WTC11 (cell line): Measurements from ENCODE around the gene THAP9. TPM values are rescaled to one million over a fixed set of nuclear protein-coding genes. Genes with fewer than 3 reads are reported as not detected.
A peak's percentile ranks its signal among the peaks of the same experiment; 100 is the strongest.

Experiments
- ATF1 ChIP-seq: sonication (generic); formaldehyde crosslinking; IDR thresholded peaks from 2 replicates; pipeline ENCODE4 v1.8.1; 2023; ENCODE audit warnings: mild to moderate bottlenecking, moderate library complexity, missing genetic modification reagents
- CREM ChIP-seq: sonication (generic); formaldehyde crosslinking; IDR thresholded peaks from 2 replicates; pipeline ENCODE4 v1.8.1; 2022; ENCODE audit warnings: mild to moderate bottlenecking, missing genetic modification reagents, moderate library complexity
- FOXK1 ChIP-seq: sonication (generic); formaldehyde crosslinking; IDR thresholded peaks from 2 replicates; pipeline ENCODE4 v1.8.0; 2022; ENCODE audit warnings: mild to moderate bottlenecking, moderate library complexity, missing genetic modification reagents
- GABPB1 ChIP-seq: sonication (generic); formaldehyde crosslinking; IDR thresholded peaks from 2 replicates; pipeline ENCODE4 v1.8.1; 2023; ENCODE audit warnings: mild to moderate bottlenecking, missing genetic modification reagents
- MXD4 ChIP-seq: fragments of 250-450 bp; sonication (Bioruptor Pico); IDR thresholded peaks from 2 replicates; pipeline ENCODE4 v1.8.0; 2021; ENCODE audit warnings: mild to moderate bottlenecking, moderate library complexity, borderline replicate concordance
- NR1H2 ChIP-seq: sonication (generic); formaldehyde crosslinking; IDR thresholded peaks from 2 replicates; pipeline ENCODE4 v1.9.0; 2021; ENCODE audit warnings: mild to moderate bottlenecking, moderate library complexity, missing genetic modification reagents
- OVOL2 ChIP-seq: fragments of 250-450 bp; sonication (Bioruptor Pico); IDR thresholded peaks from 2 replicates; pipeline ENCODE4 v1.9.0; 2021; ENCODE audit warnings: mild to moderate bottlenecking, borderline replicate concordance
- PRRX2 ChIP-seq: fragments of 250-450 bp; sonication (Bioruptor Pico); IDR thresholded peaks from 2 replicates; pipeline ENCODE4 v1.8.0; 2021; ENCODE audit warnings: mild to moderate bottlenecking
- RELA ChIP-seq: sonication (generic); formaldehyde crosslinking; IDR thresholded peaks from 2 replicates; pipeline ENCODE4 v1.8.1; 2022; ENCODE audit warnings: missing genetic modification reagents, mild to moderate bottlenecking, borderline replicate concordance
- TEAD4 ChIP-seq: sonication (generic); formaldehyde crosslinking; IDR thresholded peaks from 2 replicates; pipeline ENCODE4 v1.8.0; 2022; ENCODE audit warnings: mild to moderate bottlenecking, missing genetic modification reagents
- ZNF219 ChIP-seq: sonication (generic); formaldehyde crosslinking; IDR thresholded peaks from 2 replicates; pipeline ENCODE4 v1.8.0; 2023; ENCODE audit warnings: missing genetic modification reagents, mild to moderate bottlenecking, borderline replicate concordance
- ZNF232 ChIP-seq: sonication (generic); formaldehyde crosslinking; IDR thresholded peaks from 2 replicates; pipeline ENCODE4 v1.8.0; 2022; ENCODE audit warnings: mild to moderate bottlenecking, missing genetic modification reagents
- total RNA-seq: library from RNA; stranded (reverse); gene quantifications from 3 replicates; pipeline ENCODE4 v1.2.3, GENCODE V29; 2021
- TF ChIP-seq, protein P1 (sequence below): sonication (generic); formaldehyde crosslinking; IDR thresholded peaks from 2 replicates; pipeline ENCODE4 v1.8.0; 2023; ENCODE audit warnings: mild to moderate bottlenecking, missing genetic modification reagents
- TF ChIP-seq, protein P2 (sequence below): sonication (generic); formaldehyde crosslinking; IDR thresholded peaks from 2 replicates; pipeline ENCODE4 v1.8.0; 2022; ENCODE audit warnings: mild to moderate bottlenecking, missing genetic modification reagents
- TF ChIP-seq, protein P3 (sequence below): sonication (generic); formaldehyde crosslinking; IDR thresholded peaks from 2 replicates; pipeline ENCODE4 v1.8.1; 2023; ENCODE audit warnings: mild to moderate bottlenecking, missing genetic modification reagents, moderate library complexity
- TF ChIP-seq, protein P4 (sequence below): fragments of 250-450 bp; sonication (Bioruptor Pico); IDR thresholded peaks from 2 replicates; pipeline ENCODE4 v1.8.0; 2021; ENCODE audit warnings: mild to moderate bottlenecking
- TF ChIP-seq, protein P5 (sequence below): sonication (generic); formaldehyde crosslinking; IDR thresholded peaks from 2 replicates; pipeline ENCODE4 v1.8.0; 2022; ENCODE audit warnings: mild to moderate bottlenecking, missing genetic modification reagents
- TF ChIP-seq, protein P6 (sequence below): sonication (generic); formaldehyde crosslinking; IDR thresholded peaks from 2 replicates; pipeline ENCODE4 v1.8.0; 2022; ENCODE audit warnings: mild to moderate bottlenecking, missing genetic modification reagents
- TF ChIP-seq, protein P7 (sequence below): sonication (generic); formaldehyde crosslinking; IDR thresholded peaks from 2 replicates; pipeline ENCODE4 v1.8.0; 2023; ENCODE audit warnings: missing genetic modification reagents
- TF ChIP-seq, protein P8 (sequence below): sonication (generic); formaldehyde crosslinking; IDR thresholded peaks from 2 replicates; pipeline ENCODE4 v1.8.1; 2022; ENCODE audit warnings: mild to moderate bottlenecking, moderate library complexity, missing genetic modification reagents

THAP9 gene
- total RNA-seq, 1 experiment from 2014 or later, result 17.7 TPM

DNA sequence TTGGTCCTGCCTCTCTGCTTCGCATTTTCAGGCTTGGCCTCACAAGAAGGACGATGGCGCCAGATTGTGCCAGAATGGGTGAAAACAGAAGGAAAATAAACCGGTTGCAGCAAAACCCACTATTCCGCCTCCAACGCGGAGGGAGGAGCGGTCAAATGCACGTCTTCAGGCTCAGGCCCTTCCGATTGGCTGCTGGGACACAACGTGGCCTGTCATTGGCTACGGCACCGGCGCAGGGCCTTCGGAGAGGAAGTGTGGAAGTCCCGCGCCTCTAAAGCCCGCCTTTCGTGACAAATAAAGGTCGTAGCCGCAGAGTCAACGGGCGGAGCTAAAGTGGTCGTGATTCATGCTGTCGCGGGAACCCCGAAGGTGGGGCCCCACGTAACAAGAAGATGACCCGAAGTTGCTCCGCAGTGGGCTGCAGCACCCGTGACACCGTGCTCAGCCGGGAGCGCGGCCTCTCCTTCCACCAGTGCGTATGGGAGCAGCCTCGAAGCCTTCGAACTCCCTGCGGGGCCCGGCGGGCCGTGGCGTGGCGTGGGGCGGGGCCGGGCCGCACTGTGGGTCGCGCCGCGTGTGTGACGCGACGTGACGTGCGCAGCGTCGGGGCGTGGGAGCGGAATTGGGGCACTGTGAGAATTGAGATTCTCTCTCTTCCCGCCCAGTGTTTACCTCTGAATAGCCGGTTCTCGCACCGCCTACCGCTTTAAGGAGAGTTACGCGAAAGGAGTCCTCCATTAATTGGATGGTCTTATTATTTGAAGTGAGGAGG is at the start of gene THAP9 (continued):
- TF ChIP-seq FOXK1 (CRISPR knock-in tag) (peak; percentile 50; the same call in 1 of the 2 replicates), NR1H2 (no peak), ZNF219 (no peak), TEAD4 (CRISPR knock-in tag) (no peak), ATF1 (0 out of 2 replicates have a peak, but pooled peaks have one; percentile 68), RELA (CRISPR knock-in tag) (peak; percentile 50; the same call in 1 of the 2 replicates), MXD4 (CRISPR knock-in tag) (no peak), CREM (peak; percentile 90), GABPB1 (CRISPR knock-in tag) (no peak; the same call in 1 of the 2 replicates), OVOL2 (CRISPR knock-in tag) (no peak), ZNF232 (CRISPR knock-in tag) (no peak; the same call in 1 of the 2 replicates), PRRX2 (CRISPR knock-in tag) (peak; percentile 84; the same call in 1 of the 2 replicates)
- TF ChIP-seq, protein P1, sequence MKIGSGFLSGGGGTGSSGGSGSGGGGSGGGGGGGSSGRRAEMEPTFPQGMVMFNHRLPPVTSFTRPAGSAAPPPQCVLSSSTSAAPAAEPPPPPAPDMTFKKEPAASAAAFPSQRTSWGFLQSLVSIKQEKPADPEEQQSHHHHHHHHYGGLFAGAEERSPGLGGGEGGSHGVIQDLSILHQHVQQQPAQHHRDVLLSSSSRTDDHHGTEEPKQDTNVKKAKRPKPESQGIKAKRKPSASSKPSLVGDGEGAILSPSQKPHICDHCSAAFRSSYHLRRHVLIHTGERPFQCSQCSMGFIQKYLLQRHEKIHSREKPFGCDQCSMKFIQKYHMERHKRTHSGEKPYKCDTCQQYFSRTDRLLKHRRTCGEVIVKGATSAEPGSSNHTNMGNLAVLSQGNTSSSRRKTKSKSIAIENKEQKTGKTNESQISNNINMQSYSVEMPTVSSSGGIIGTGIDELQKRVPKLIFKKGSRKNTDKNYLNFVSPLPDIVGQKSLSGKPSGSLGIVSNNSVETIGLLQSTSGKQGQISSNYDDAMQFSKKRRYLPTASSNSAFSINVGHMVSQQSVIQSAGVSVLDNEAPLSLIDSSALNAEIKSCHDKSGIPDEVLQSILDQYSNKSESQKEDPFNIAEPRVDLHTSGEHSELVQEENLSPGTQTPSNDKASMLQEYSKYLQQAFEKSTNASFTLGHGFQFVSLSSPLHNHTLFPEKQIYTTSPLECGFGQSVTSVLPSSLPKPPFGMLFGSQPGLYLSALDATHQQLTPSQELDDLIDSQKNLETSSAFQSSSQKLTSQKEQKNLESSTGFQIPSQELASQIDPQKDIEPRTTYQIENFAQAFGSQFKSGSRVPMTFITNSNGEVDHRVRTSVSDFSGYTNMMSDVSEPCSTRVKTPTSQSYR, result 0 out of 2 replicates have a peak, but pooled peaks have one; percentile 37
- TF ChIP-seq, protein P2, sequence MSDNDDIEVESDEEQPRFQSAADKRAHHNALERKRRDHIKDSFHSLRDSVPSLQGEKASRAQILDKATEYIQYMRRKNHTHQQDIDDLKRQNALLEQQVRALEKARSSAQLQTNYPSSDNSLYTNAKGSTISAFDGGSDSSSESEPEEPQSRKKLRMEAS (CRISPR knock-in tag), result peak; percentile 92
- TF ChIP-seq, protein P3, sequence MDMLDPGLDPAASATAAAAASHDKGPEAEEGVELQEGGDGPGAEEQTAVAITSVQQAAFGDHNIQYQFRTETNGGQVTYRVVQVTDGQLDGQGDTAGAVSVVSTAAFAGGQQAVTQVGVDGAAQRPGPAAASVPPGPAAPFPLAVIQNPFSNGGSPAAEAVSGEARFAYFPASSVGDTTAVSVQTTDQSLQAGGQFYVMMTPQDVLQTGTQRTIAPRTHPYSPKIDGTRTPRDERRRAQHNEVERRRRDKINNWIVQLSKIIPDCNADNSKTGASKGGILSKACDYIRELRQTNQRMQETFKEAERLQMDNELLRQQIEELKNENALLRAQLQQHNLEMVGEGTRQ (CRISPR knock-in tag), result no peak
- TF ChIP-seq, protein P4, sequence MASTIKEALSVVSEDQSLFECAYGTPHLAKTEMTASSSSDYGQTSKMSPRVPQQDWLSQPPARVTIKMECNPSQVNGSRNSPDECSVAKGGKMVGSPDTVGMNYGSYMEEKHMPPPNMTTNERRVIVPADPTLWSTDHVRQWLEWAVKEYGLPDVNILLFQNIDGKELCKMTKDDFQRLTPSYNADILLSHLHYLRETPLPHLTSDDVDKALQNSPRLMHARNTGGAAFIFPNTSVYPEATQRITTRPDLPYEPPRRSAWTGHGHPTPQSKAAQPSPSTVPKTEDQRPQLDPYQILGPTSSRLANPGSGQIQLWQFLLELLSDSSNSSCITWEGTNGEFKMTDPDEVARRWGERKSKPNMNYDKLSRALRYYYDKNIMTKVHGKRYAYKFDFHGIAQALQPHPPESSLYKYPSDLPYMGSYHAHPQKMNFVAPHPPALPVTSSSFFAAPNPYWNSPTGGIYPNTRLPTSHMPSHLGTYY (CRISPR knock-in tag), result peak; percentile 87; the same call in 1 of the 2 replicates
- TF ChIP-seq, protein P5, sequence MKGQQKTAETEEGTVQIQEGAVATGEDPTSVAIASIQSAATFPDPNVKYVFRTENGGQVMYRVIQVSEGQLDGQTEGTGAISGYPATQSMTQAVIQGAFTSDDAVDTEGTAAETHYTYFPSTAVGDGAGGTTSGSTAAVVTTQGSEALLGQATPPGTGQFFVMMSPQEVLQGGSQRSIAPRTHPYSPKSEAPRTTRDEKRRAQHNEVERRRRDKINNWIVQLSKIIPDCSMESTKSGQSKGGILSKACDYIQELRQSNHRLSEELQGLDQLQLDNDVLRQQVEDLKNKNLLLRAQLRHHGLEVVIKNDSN (CRISPR knock-in tag), result peak; percentile 70
- TF ChIP-seq, protein P6, sequence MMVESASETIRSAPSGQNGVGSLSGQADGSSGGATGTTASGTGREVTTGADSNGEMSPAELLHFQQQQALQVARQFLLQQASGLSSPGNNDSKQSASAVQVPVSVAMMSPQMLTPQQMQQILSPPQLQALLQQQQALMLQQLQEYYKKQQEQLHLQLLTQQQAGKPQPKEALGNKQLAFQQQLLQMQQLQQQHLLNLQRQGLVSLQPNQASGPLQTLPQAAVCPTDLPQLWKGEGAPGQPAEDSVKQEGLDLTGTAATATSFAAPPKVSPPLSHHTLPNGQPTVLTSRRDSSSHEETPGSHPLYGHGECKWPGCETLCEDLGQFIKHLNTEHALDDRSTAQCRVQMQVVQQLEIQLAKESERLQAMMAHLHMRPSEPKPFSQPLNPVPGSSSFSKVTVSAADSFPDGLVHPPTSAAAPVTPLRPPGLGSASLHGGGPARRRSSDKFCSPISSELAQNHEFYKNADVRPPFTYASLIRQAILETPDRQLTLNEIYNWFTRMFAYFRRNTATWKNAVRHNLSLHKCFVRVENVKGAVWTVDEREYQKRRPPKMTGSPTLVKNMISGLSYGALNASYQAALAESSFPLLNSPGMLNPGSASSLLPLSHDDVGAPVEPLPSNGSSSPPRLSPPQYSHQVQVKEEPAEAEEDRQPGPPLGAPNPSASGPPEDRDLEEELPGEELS (CRISPR knock-in tag), result peak; percentile 67; the same call in 1 of the 2 replicates
- TF ChIP-seq, protein P7, sequence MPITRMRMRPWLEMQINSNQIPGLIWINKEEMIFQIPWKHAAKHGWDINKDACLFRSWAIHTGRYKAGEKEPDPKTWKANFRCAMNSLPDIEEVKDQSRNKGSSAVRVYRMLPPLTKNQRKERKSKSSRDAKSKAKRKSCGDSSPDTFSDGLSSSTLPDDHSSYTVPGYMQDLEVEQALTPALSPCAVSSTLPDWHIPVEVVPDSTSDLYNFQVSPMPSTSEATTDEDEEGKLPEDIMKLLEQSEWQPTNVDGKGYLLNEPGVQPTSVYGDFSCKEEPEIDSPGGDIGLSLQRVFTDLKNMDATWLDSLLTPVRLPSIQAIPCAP (CRISPR knock-in tag), result no peak
- TF ChIP-seq, protein P8, sequence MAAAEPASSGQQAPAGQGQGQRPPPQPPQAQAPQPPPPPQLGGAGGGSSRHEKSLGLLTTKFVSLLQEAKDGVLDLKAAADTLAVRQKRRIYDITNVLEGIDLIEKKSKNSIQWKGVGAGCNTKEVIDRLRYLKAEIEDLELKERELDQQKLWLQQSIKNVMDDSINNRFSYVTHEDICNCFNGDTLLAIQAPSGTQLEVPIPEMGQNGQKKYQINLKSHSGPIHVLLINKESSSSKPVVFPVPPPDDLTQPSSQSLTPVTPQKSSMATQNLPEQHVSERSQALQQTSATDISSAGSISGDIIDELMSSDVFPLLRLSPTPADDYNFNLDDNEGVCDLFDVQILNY, result peak; percentile 89
